B cell (primary cell): ENCODE measurements around the gene C1orf198. TPM values are rescaled to one million over a fixed set of nuclear protein-coding genes. Genes with fewer than 3 reads are reported as not detected.

Experiments used
- ATAC-seq: fragments of 200-7000 bp; cut with Tn5 transposase; one replicate; pipeline ENCODE4 v1.10.0; 2021; ENCODE audit warnings: low read depth, mild to moderate bottlenecking, moderate number of reproducible peaks, moderate library complexity
- CTCF ChIA-PET: fragments of 350-600 bp; sonication (Branson Sonifier 250); formaldehyde crosslinking; loops from one replicate; lab custom pipeline; 2021; ENCODE audit warnings: antibody characterized with exemption, inconsistent platforms; lab: Charles Lee
- POLR2A ChIA-PET: fragments of 350-600 bp; sonication (Branson Sonifier 250); formaldehyde crosslinking; loops from one replicate; lab custom pipeline; 2021; ENCODE audit warnings: antibody characterized with exemption; lab: Charles Lee
- DNase-seq: peaks from one replicate; pipeline ENCODE4 v3.0.0; 2013
- H2AFZ ChIP-seq: 2 replicates; pipeline ENCODE4 v1.6.1; 2012; ENCODE audit warnings: mild to moderate bottlenecking, low read depth, low read length; ENCODE audit not compliant: insufficient read depth, poor library complexity, severe bottlenecking
- H3K27ac ChIP-seq, 2 donors: 1 replicate in 1 of 2; 2 replicates in 1 of 2; pipeline ENCODE4 v1.5.1; 2012 to 2013; ENCODE audit warnings: low read length in 2 of 2, mild to moderate bottlenecking in 2 of 2, moderate library complexity in 1 of 2
- H3K27me3 ChIP-seq, 4 experiments: fragments of 200-600 bp in 1 of 4; sonication (generic) in 1 of 4; replicated peaks in 1 of 4; 1 replicate in 2 of 4; 2 replicates in 2 of 4; pipeline versions ENCODE4 v1.6.1 to v1.7.0; 2013 to 2016; ENCODE audit warnings: low read length in 3 of 4, mild to moderate bottlenecking in 2 of 4, mixed read lengths in 1 of 4, moderate library complexity in 1 of 4; ENCODE audit not compliant: insufficient read depth in 4 of 4, control insufficient read depth in 3 of 4; ENCODE audit errors: control extremely low read depth in 1 of 4
- H3K36me3 ChIP-seq, 2 experiments: replicated peaks in 1 of 2; 1 replicate in 1 of 2; 2 replicates in 1 of 2; pipeline versions ENCODE4 v1.6.1 to v1.7.1; 2013; ENCODE audit warnings: low read length in 1 of 2; ENCODE audit not compliant: insufficient read depth in 2 of 2, control insufficient read depth in 1 of 2; ENCODE audit errors: control extremely low read depth in 1 of 2, extremely low read depth in 1 of 2
- H3K4me1 ChIP-seq, 2 donors: fragments of 200-600 bp in 1 of 2; sonication (generic) in 1 of 2; 1 replicate in 1 of 2; 2 replicates in 1 of 2; pipeline versions ENCODE4 v1.5.1 to v1.6.1; 2013 to 2017; ENCODE audit warnings: low read length in 2 of 2; ENCODE audit not compliant: control insufficient read depth in 2 of 2, insufficient read depth in 2 of 2
- H3K4me2 ChIP-seq: replicated peaks from 2 replicates; pipeline ENCODE3; 2012; ENCODE audit warnings: mild to moderate bottlenecking, low read depth, low read length; ENCODE audit not compliant: poor library complexity, severe bottlenecking
- H3K4me3 ChIP-seq, 5 experiments: fragments of 200-600 bp in 1 of 5; sonication (generic) in 1 of 5; 1 replicate in 3 of 5; 2 replicates in 2 of 5; pipeline versions ENCODE4 v1.5.1 to v1.7.0; 2011 to 2016; ENCODE audit warnings: low read length in 4 of 5, mild to moderate bottlenecking in 4 of 5, low read depth in 2 of 5, control low read depth in 1 of 5, moderate library complexity in 1 of 5; ENCODE audit not compliant: insufficient read depth in 1 of 5; ENCODE audit errors: control extremely low read depth in 1 of 5, extremely low read depth in 1 of 5
- H3K79me2 ChIP-seq: fragments of 200-600 bp; sonication (generic); one replicate; pipeline ENCODE4 v1.6.0; 2016; ENCODE audit warnings: low read length; ENCODE audit not compliant: control insufficient read depth, insufficient read depth
- H3K9ac ChIP-seq: fragments of 200-600 bp; sonication (generic); 2 replicates; pipeline ENCODE4 v1.6.1; 2017; ENCODE audit warnings: mild to moderate bottlenecking, low read length, moderate library complexity
- H3K9me3 ChIP-seq, 3 donors: one replicate each; pipeline versions ENCODE4 v1.6.1 to v1.7.1; 2013; ENCODE audit warnings: low read length in 2 of 3; ENCODE audit not compliant: control insufficient read depth in 2 of 3, insufficient read depth in 1 of 3; ENCODE audit errors: control extremely low read depth in 1 of 3
- H4K20me1 ChIP-seq: 2 replicates; pipeline ENCODE4 v1.6.0; 2012; ENCODE audit warnings: mild to moderate bottlenecking, low read length; ENCODE audit not compliant: insufficient read depth, control insufficient read depth, poor library complexity, severe bottlenecking
- H3K27ac Mint-ChIP-seq: one replicate; pipeline ENCODE4 v1.8.0; 2021; ENCODE audit warnings: mixed read lengths
- H3K27me3 Mint-ChIP-seq: one replicate; pipeline ENCODE4 v1.8.0; 2021; ENCODE audit warnings: mixed read lengths
- H3K4me1 Mint-ChIP-seq: one replicate; pipeline ENCODE4 v1.8.0; 2021; ENCODE audit warnings: mixed read lengths
- H3K4me3 Mint-ChIP-seq: one replicate; pipeline ENCODE4 v1.8.0; 2021; ENCODE audit warnings: mixed read lengths
- H3K9me3 Mint-ChIP-seq: one replicate; pipeline ENCODE4 v1.8.0; 2022; ENCODE audit warnings: mixed read lengths; ENCODE audit not compliant: insufficient read depth
- EZH2 ChIP-seq: IDR thresholded peaks from 2 replicates; pipeline ENCODE4 v1.6.1; 2012; ENCODE audit warnings: borderline replicate concordance, low read depth, mild to moderate bottlenecking, moderate library complexity, low read length; ENCODE audit not compliant: insufficient read depth, poor library complexity, severe bottlenecking
- WGBS: methylation state at CpG from one replicate; pipeline ENCODE4 v1.1.5; 2013; ENCODE audit warnings: missing lambda C conversion rate; ENCODE audit not compliant: insufficient coverage; 5-methylcytosine and 5-hydroxymethylcytosine counted together
- intact Hi-C: fragments of 100-400 bp; cut with micrococcal nuclease; formaldehyde crosslinking; loops from one replicate; pipeline ENCODE4 v1.10.0; 2022
- polyA plus RNA-seq: library from polyadenylated mRNA; depleted of rRNA; stranded (reverse); fragments of >200 nt; gene quantifications from 2 replicates; pipeline ENCODE4 v1.2.3, GENCODE V29; 2012
- total RNA-seq, 2 donors: library from RNA; stranded (reverse); fragments of 120-200 nt in 1 of 2; gene quantifications; 1 replicate in 1 of 2; 2 replicates in 1 of 2; pipeline versions ENCODE4 v1.2.3 to v1.2.4, GENCODE V29; 2013 to 2022
- TF ChIP-seq, protein P1 (sequence below): fragments of 200-600 bp; IDR thresholded peaks from one replicate; pipeline ENCODE4 v1.8.0; 2022; ENCODE audit warnings: antibody characterized with exemption, mild to moderate bottlenecking

C1orf198 gene
- total and polyA plus RNA-seq, 2 donors (not counting 1 experiment from before 2014, with no cell fraction given) = 1.0 to 6.6 TPM

DNA sequence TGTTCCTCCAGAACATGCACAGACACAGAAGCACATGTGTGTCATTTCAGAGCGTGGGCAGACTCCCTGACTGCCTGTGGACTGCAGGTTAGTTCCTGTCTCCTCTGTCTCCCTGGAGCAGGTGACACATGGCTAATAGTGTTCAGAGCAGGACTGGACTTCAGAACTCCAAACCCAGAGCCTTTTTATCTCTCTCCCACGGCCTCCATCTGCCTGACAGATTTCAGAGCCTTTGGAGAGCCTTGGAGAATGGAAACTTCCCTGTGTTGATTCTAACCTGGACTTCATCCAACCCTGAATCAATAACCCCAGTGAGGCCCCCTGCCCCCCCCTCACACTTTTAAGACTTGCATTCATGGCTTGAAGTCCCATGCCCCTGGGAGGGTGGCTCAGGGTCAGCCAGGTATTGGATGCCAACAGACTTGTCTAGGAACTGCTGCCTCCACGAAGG, 44.4 kb downstream of the C1orf198 start:
- ATAC-seq = no peak
- H3K9me3 Mint-ChIP-seq = no peaks in the 10 kb centered on the region
- H3K4me1 ChIP-seq = no peaks in the 10 kb centered on the region
- H3K27me3 ChIP-seq = no peaks in the 10 kb centered on the region
- no peak overlapping the region for H3K4me3 Mint-ChIP-seq
- H3K27ac ChIP-seq = no peak overlapping the region
- 71% methylated on average over 2 of the region's 3 CpGs for WGBS
- H3K27ac Mint-ChIP-seq = no peak overlapping the region
- H4K20me1 ChIP-seq = no peaks in the 10 kb centered on the region
- H3K4me3 ChIP-seq = no peak overlapping the region
- no peak overlapping the region for H2AFZ ChIP-seq
- no peak for DNase-seq
- H3K27me3 Mint-ChIP-seq = peaks cover 21% of the 10 kb centered on the region
- no peaks in the 10 kb centered on the region for H3K36me3 ChIP-seq
- intact Hi-C loops = no loop called here
- no peak overlapping the region for H3K4me2 ChIP-seq
- H3K79me2 ChIP-seq = no peaks in the 10 kb centered on the region
- no peak overlapping the region for H3K9ac ChIP-seq
- ChIA-PET CTCF (no interaction called here), POLR2A (no interaction called here)
- no peaks in the 10 kb centered on the region for H3K4me1 Mint-ChIP-seq
- no peak for TF ChIP-seq EZH2
- TF ChIP-seq, protein P1, sequence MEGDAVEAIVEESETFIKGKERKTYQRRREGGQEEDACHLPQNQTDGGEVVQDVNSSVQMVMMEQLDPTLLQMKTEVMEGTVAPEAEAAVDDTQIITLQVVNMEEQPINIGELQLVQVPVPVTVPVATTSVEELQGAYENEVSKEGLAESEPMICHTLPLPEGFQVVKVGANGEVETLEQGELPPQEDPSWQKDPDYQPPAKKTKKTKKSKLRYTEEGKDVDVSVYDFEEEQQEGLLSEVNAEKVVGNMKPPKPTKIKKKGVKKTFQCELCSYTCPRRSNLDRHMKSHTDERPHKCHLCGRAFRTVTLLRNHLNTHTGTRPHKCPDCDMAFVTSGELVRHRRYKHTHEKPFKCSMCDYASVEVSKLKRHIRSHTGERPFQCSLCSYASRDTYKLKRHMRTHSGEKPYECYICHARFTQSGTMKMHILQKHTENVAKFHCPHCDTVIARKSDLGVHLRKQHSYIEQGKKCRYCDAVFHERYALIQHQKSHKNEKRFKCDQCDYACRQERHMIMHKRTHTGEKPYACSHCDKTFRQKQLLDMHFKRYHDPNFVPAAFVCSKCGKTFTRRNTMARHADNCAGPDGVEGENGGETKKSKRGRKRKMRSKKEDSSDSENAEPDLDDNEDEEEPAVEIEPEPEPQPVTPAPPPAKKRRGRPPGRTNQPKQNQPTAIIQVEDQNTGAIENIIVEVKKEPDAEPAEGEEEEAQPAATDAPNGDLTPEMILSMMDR = no peak
- H3K9me3 ChIP-seq = no peaks in the 10 kb centered on the region

DNA sequence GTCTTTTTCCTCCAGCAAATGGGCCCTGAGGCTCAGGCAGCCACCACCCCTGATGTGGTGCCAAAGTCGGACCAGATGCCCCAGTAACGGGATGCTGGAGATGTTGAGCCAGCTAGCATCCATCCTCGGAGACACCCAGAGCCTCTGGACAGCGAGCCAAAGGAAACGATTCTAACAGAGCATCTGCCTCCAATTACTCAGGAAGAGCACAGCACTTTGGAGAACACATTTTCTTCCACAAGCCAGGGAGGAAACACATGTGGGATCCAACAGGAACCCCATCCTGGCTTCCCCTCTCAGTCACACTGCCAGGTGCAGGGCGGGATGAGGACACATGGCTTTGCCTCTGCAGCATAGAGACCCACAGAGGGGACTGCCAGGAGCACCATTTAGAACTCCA, 44.9 kb downstream of the C1orf198 start:
- ChIA-PET CTCF (no interaction called here), POLR2A (no interaction called here)
- H2AFZ ChIP-seq = no peak overlapping the region
- Mint-ChIP-seq H3K4me3 (no peak overlapping the region), H3K4me1 (no peaks in the 10 kb centered on the region), H3K9me3 (no peaks in the 10 kb centered on the region), H3K27me3 (peaks cover 26% of the 10 kb centered on the region), H3K27ac (no peak overlapping the region)
- H3K9me3 ChIP-seq = no peaks in the 10 kb centered on the region
- no peaks in the 10 kb centered on the region for H3K36me3 ChIP-seq
- no peak overlapping the region for H3K4me3 ChIP-seq
- no peak overlapping the region for H3K27ac ChIP-seq
- H4K20me1 ChIP-seq = no peaks in the 10 kb centered on the region
- DNase-seq (no peak), ATAC-seq (no peak)
- 72% methylated on average over 6 of the region's 6 CpGs for WGBS
- H3K27me3 ChIP-seq = no peaks in the 10 kb centered on the region
- no peak overlapping the region for H3K4me2 ChIP-seq
- no peaks in the 10 kb centered on the region for H3K4me1 ChIP-seq
- intact Hi-C loops = no loop called here
- H3K9ac ChIP-seq = no peak overlapping the region
- TF ChIP-seq, protein P1 = no peak
- TF ChIP-seq EZH2 = no peak
- no peaks in the 10 kb centered on the region for H3K79me2 ChIP-seq
